GM18526 (cell line): ENCODE data around the gene WDR53.

Experiments
- POLR2A ChIP-seq: IDR thresholded peaks from 3 replicates; pipeline ENCODE4 v1.6.1; 2011; ENCODE audit not compliant: insufficient read length; ENCODE audit errors: extremely low read depth

Gene WDR53

GRCh38 chr3:196569003-196569516 is 706 bp upstream of the WDR53 start:
- TF ChIP-seq POLR2A: no peak

- TF ChIP-seq POLR2A: no peak
Measured at GRCh38 chr3:196563721-196564225, 4.6 kb downstream of the WDR53 start.

DNA sequence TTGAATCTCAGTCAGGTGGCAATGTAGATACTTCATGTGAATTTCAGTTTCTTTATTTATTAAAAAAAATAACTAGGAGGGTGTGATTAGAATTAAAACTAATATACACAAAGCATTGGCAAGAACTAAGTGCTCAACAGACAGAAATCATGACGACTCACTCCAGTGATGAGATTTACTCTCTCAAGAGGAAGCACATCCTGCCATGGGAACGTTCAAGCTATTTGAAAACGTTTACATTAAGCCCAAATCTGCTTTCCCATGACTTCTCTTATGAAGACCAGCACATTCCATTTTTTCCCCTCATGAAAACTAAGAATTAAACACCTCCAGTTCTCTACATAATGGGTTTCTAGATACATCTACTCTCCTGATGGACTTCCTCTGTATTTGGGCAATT is 8.5 kb downstream of the WDR53 start:
- TF ChIP-seq POLR2A: no peak

DNA sequence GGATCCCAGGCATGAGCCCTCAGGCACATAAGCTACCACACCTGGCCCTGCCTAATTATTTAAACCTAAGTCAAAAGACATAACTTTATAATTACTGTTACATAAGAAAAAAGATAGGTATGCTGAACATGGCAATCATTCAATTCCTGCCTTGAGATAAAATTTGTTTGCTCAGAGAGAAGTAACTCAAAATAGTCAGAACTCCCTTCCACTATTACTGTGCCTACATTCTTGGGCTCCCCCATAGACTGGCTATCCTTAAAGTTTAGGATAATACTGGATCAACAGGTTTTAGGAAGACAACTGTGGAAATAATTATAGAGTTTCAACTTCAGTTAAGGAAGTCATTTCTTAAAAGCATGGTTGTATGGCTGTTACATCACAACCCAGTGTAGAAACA is 9.9 kb downstream of the WDR53 start:
- TF ChIP-seq POLR2A: no peak

DNA sequence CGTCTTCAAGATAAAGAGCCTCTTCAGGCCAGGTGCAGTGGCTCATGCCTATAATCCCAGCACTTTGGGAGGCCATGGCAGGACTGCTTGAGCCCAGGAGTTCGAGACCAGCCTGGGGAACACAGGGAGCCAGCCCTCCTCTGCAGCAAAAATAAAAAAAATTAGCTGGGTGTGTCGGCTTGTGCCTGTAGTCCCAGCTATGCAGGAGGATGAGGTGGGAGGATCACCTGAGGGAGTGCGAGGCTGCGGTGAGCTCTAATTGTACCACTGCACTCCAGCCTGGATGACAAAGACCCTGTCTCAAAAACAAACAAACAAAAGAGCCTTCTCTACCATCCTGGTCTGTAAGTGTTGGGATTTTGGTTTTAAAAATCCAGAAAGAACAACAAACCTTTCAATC is 11.1 kb downstream of the WDR53 start:
- no peak for TF ChIP-seq POLR2A

- TF ChIP-seq POLR2A: no peak
Measured at GRCh38 chr3:196555295-196555694, 13.1 kb downstream of the WDR53 start.

DNA sequence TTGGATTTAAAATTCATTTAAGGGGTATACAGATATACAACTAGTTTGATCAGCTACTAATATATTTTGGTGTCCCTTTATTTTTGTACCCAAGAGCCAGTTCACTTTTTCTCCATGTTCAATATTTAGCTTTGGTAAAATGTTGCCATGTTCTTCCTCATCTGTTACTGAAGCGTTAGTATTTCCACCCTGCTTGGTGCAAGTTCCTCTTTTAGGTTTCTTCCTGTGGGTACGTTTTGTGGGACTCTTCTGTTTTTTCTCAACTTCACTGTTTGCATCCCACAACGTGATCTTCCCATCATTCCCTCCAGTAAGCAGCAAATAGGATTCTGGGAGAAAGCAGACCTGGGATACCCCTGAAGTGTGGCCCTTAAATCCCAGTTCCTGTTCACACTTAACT is 14.1 kb downstream of the WDR53 start:
- no peak for TF ChIP-seq POLR2A

- TF ChIP-seq POLR2A: no peak
Measured at GRCh38 chr3:196553551-196553950, 14.8 kb downstream of the WDR53 start.

DNA sequence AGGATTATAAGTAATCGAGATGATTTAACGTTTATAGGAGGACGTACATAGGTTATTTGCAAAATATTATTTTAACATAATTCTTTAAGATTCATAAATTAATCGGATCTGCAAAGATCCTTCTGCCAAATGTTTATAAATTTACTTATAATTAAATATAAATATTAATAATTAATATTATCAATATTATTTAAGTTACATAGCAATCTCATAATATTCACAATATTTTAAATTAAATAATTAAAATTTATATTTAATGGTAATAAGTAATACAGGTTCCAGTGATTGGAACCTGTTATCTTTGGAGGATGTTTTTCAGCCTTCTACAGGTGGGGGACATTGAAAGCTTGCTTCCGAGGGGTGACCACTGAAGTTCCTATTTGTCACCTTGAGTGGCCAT is 16.1 kb downstream of the WDR53 start:
- TF ChIP-seq POLR2A: no peak

GRCh38 chr3:196547067-196547466 is 21.3 kb downstream of the WDR53 start:
- no peak for TF ChIP-seq POLR2A

- no peak for TF ChIP-seq POLR2A
Measured at GRCh38 chr3:196546537-196546936, 21.8 kb downstream of the WDR53 start.

- no peak for TF ChIP-seq POLR2A
Measured at GRCh38 chr3:196544491-196544992, 23.8 kb downstream of the WDR53 start.

GRCh38 chr3:196541684-196542445 is 26.5 kb downstream of the WDR53 start:
- no peak for TF ChIP-seq POLR2A

DNA sequence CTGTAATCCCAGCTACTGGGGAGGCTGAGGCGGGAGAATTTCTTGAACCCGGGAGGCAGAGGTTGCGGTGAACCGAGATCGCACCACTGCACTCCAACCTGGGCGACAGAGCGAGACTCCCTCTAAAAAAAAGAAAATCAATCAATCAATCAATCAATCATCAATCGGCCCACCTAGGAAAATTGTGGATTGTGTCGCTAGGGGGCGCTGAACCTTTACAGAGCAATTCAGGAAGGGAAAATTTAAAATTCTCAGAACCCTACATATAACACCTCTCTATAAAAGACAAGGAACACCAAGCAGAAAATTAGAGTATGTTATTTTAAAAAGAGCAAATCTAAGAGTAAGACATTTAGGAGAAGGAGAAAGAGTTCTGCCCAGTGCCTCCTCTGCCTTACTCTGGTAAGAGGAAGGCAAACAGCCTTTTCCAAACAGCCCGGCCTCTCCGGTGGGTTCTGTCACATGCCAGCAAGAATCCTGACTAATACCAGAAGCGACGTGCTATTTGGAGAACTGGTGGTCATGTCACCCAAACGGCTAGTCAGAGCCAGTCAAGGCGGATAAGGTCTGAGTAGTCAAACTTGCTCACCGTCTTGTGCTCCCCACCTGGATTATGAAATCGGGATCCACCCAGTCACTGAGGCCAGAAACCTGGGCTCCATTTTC is 30.9 kb downstream of the WDR53 start:
- no peak for TF ChIP-seq POLR2A

- TF ChIP-seq POLR2A: no peak
Measured at GRCh38 chr3:196533260-196533681, 35.1 kb downstream of the WDR53 start.

- no peak for TF ChIP-seq POLR2A
Measured at GRCh38 chr3:196531418-196531817, 36.9 kb downstream of the WDR53 start.
